DND-41 (cell line): Measurements from ENCODE around the gene B4GAT1.

Experiments used
- ATAC-seq: fragments of 200-7000 bp; cut with Tn5 transposase; 3 replicates; pipeline ENCODE4 v1.9.1; 2021; ENCODE audit warnings: low read depth; ENCODE audit not compliant: insufficient read depth
- DNase-seq: peaks from one replicate; pipeline ENCODE4 v3.0.0-alpha.2; 2020
- H2AFZ ChIP-seq: 2 replicates; pipeline ENCODE4 v1.6.0; 2012; ENCODE audit warnings: low read depth, low read length
- H3K27ac ChIP-seq: 2 replicates; pipeline ENCODE4 v1.5.1; 2012; ENCODE audit warnings: low read length, inconsistent platforms
- H3K27me3 ChIP-seq: fragments of 200-600 bp; sonication (generic); 2 replicates; pipeline ENCODE4 v1.6.0; 2012; ENCODE audit warnings: low read length, mild to moderate bottlenecking, inconsistent platforms; ENCODE audit not compliant: insufficient read depth, poor library complexity
- H3K36me3 ChIP-seq: 2 replicates; pipeline ENCODE4 v1.5.1; 2012; ENCODE audit warnings: low read length, inconsistent platforms; ENCODE audit not compliant: insufficient read depth
- H3K4me1 ChIP-seq: 2 replicates; pipeline ENCODE4 v1.5.1; 2012; ENCODE audit warnings: mild to moderate bottlenecking, low read length; ENCODE audit not compliant: insufficient read depth
- H3K4me2 ChIP-seq: 2 replicates; pipeline ENCODE4 v1.6.0; 2012; ENCODE audit warnings: mild to moderate bottlenecking, moderate library complexity, low read length, inconsistent platforms; ENCODE audit not compliant: insufficient read depth
- H3K4me3 ChIP-seq, 2 experiments: fragments of 200-600 bp in 1 of 2; shearing (Covaris generic) in 1 of 2; 2 replicates each; pipeline ENCODE4 v1.5.1; 2012 to 2016; ENCODE audit warnings: inconsistent platforms in 2 of 2, low read length in 2 of 2, mild to moderate bottlenecking in 2 of 2, low read depth in 1 of 2, moderate library complexity in 1 of 2
- H3K79me2 ChIP-seq: 2 replicates; pipeline ENCODE4 v1.6.0; 2012; ENCODE audit warnings: low read length, inconsistent platforms; ENCODE audit not compliant: insufficient read depth
- H3K9ac ChIP-seq: 2 replicates; pipeline ENCODE4 v1.6.0; 2012; ENCODE audit warnings: low read depth, mild to moderate bottlenecking, inconsistent platforms, low read length, moderate library complexity
- H3K9me3 ChIP-seq: 2 replicates; pipeline ENCODE4 v1.5.1; 2012; ENCODE audit warnings: low read length, moderate library complexity, mild to moderate bottlenecking, inconsistent platforms; ENCODE audit not compliant: insufficient read depth, severe bottlenecking
- H4K20me1 ChIP-seq: 2 replicates; pipeline ENCODE4 v1.6.0; 2012; ENCODE audit warnings: low read length; ENCODE audit not compliant: insufficient read depth
- EZH2 ChIP-seq: IDR thresholded peaks from 3 replicates; pipeline ENCODE4 v1.6.1; 2012; ENCODE audit warnings: borderline replicate concordance, low read depth, mild to moderate bottlenecking, moderate library complexity, low read length, inconsistent platforms; ENCODE audit not compliant: severe bottlenecking
- TF ChIP-seq, protein P1 (sequence below): IDR thresholded peaks from 2 replicates; pipeline ENCODE4 v1.5.1; 2012; ENCODE audit warnings: borderline replicate concordance, low read length, moderate library complexity, mild to moderate bottlenecking; ENCODE audit not compliant: poor library complexity, severe bottlenecking; ENCODE audit errors: extremely low read depth

The B4GAT1 gene

DNA sequence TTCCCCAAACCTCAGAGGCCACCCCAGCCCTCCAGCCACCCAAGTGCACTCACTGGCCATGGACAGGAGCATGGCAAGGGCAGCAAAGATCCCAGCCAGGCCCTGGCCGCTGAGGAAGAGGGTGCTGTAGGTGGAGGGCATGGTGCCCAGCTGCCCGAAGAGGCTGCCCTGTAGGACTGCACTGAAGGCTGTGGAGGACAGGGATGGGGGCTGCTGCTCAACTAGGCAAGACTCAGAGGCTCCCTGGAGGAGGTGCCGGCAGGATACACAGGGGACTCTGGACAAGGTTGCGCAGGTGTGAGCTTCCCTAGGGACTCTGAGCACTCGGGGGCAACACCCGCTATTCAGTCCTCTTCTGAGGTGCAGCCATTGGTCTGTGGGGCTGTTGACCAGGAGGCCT is 21.1 kb upstream of the B4GAT1 start:
- no peaks in the 10 kb centered on the region for H3K9me3 ChIP-seq
- H3K27ac ChIP-seq: no peak overlapping the region
- no peak overlapping the region for H2AFZ ChIP-seq
- no peaks in the 10 kb centered on the region for H3K79me2 ChIP-seq
- ATAC-seq: no peak
- TF ChIP-seq, protein P1, sequence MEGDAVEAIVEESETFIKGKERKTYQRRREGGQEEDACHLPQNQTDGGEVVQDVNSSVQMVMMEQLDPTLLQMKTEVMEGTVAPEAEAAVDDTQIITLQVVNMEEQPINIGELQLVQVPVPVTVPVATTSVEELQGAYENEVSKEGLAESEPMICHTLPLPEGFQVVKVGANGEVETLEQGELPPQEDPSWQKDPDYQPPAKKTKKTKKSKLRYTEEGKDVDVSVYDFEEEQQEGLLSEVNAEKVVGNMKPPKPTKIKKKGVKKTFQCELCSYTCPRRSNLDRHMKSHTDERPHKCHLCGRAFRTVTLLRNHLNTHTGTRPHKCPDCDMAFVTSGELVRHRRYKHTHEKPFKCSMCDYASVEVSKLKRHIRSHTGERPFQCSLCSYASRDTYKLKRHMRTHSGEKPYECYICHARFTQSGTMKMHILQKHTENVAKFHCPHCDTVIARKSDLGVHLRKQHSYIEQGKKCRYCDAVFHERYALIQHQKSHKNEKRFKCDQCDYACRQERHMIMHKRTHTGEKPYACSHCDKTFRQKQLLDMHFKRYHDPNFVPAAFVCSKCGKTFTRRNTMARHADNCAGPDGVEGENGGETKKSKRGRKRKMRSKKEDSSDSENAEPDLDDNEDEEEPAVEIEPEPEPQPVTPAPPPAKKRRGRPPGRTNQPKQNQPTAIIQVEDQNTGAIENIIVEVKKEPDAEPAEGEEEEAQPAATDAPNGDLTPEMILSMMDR: no peak
- no peak for TF ChIP-seq EZH2
- peaks cover 27% of the 10 kb centered on the region for H3K4me1 ChIP-seq
- H3K4me2 ChIP-seq: no peak overlapping the region
- no peak overlapping the region for H3K9ac ChIP-seq
- H3K36me3 ChIP-seq: peaks cover 3% of the 10 kb centered on the region; the same call in 1 of the 2 replicates
- peaks cover 7% of the 10 kb centered on the region; the same call in 1 of the 2 replicates for H4K20me1 ChIP-seq
- no peaks in the 10 kb centered on the region for H3K27me3 ChIP-seq
- no peak overlapping the region for H3K4me3 ChIP-seq
- no peak for DNase-seq

DNA sequence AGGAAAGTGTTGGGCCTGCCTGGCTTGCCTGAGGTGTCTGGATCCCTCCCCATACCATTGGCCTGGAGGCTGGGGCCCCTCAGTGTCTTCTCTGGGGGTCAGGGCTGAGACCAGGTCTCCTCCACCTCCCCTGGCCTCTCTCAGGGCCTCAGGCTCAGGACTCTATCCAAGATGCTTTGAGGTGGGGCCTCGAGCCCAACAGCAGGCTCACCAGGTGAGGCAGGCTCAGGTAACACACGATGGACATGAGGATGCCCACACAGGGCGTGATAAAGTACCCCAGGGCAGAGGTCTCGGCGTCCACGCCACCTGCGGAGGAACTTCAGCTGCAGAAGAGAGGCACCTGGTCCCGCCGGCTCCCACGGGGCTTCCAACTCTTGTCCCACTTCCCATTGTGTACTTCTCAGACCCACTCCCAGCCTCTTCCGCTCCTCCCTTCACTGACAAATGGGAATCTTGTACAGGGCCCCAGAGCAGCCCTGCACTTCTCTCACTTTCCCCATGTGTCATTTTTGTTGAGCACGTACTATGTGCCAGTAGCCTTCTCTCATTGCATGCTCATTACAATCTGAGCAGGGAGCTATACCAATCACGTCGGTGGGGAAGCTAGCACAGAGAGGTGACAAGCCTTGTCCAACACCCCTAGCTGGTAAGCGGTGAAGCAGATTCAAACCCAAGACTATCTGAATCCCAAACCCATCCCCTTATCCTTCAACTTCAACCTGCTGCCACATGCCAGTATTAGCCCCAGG is 20.3 kb upstream of the B4GAT1 start:
- peaks cover 7% of the 10 kb centered on the region; the same call in 1 of the 2 replicates for H4K20me1 ChIP-seq
- DNase-seq (no peak), ATAC-seq (no peak)
- no peak overlapping the region for H3K4me3 ChIP-seq
- no peaks in the 10 kb centered on the region for H3K79me2 ChIP-seq
- H3K4me2 ChIP-seq: no peak overlapping the region
- no peaks in the 10 kb centered on the region for H3K27me3 ChIP-seq
- peaks cover 7% of the 10 kb centered on the region for H3K36me3 ChIP-seq
- H2AFZ ChIP-seq: no peak overlapping the region
- no peaks in the 10 kb centered on the region for H3K9me3 ChIP-seq
- peaks cover 19% of the 10 kb centered on the region for H3K4me1 ChIP-seq
- no peak overlapping the region for H3K9ac ChIP-seq
- TF ChIP-seq, protein P1: no peak
- no peak for TF ChIP-seq EZH2
- no peak overlapping the region for H3K27ac ChIP-seq

- Histone ChIP-seq H3K9ac (no peak overlapping the region), H3K9me3 (no peaks in the 10 kb centered on the region), H3K79me2 (no peaks in the 10 kb centered on the region), H3K27me3 (no peaks in the 10 kb centered on the region), H3K4me1 (peaks cover 12% of the 10 kb centered on the region), H2AFZ (no peak overlapping the region), H3K27ac (no peak overlapping the region), H3K4me3 (no peak overlapping the region), H3K4me2 (no peak overlapping the region), H3K36me3 (peaks cover 8% of the 10 kb centered on the region), H4K20me1 (peaks cover 7% of the 10 kb centered on the region; the same call in 1 of the 2 replicates)
- DNase-seq (no peak), ATAC-seq (no peak)
- TF ChIP-seq, protein P1: no peak
- TF ChIP-seq EZH2: no peak
Measured at GRCh38 chr11:66366844-66367477, 19.5 kb upstream of the B4GAT1 start.
